WTC11 (cell line): ENCODE data around the gene HELZ. TPM values are rescaled to one million over a fixed set of nuclear protein-coding genes. Genes with fewer than 3 reads are reported as not detected.

Experiments
- ATAC-seq: fragments of 200-7000 bp; cut with Tn5 transposase; 2 replicates; pipeline ENCODE4 v1.10.0; 2021; ENCODE audit warnings: mild to moderate bottlenecking, moderate library complexity
- CTCF ChIA-PET: fragments of 300-600 bp; sonication (Branson Sonifier 250); formaldehyde crosslinking; loops from one replicate; lab custom pipeline; 2021; ENCODE audit warnings: antibody characterized with exemption; lab: Charles Lee
- POLR2A ChIA-PET: fragments of 350-600 bp; sonication (Branson Sonifier 250); formaldehyde crosslinking; loops from one replicate; lab custom pipeline; 2021; ENCODE audit warnings: antibody characterized with exemption; lab: Charles Lee
- DNase-seq: peaks from one replicate; pipeline ENCODE4 v3.0.0; 2021; ENCODE audit warnings: low spot score
- H3K27ac Mint-ChIP-seq: 2 replicates; pipeline ENCODE4 v1.8.0; 2021; ENCODE audit warnings: mixed read lengths
- H3K27me3 Mint-ChIP-seq: 2 replicates; pipeline ENCODE4 v1.8.0; 2021; ENCODE audit warnings: low read depth, mild to moderate bottlenecking, moderate library complexity, mixed read lengths
- H3K36me3 Mint-ChIP-seq: 2 replicates; pipeline ENCODE4 v1.8.0; 2021; ENCODE audit warnings: mixed read lengths
- H3K4me1 Mint-ChIP-seq: 2 replicates; pipeline ENCODE4 v1.8.0; 2022; ENCODE audit warnings: mixed read lengths
- H3K4me3 Mint-ChIP-seq: 2 replicates; pipeline ENCODE4 v1.8.0; 2021; ENCODE audit warnings: mild to moderate bottlenecking, moderate library complexity, mixed read lengths
- H3K9me3 Mint-ChIP-seq: 2 replicates; pipeline ENCODE4 v1.8.0; 2021; ENCODE audit warnings: mixed read lengths
- CBFB ChIP-seq: sonication (generic); formaldehyde crosslinking; IDR thresholded peaks from 2 replicates; pipeline ENCODE4 v1.8.1; 2022; ENCODE audit warnings: mild to moderate bottlenecking, low read depth, missing genetic modification reagents
- GRHL2 ChIP-seq: fragments of 250-450 bp; sonication (Bioruptor Pico); IDR thresholded peaks from 2 replicates; pipeline ENCODE4 v1.8.0; 2022; ENCODE audit warnings: mild to moderate bottlenecking, moderate library complexity; ENCODE audit not compliant: insufficient replicate concordance, severe bottlenecking
- IRF2 ChIP-seq: sonication (generic); formaldehyde crosslinking; IDR thresholded peaks from 2 replicates; pipeline ENCODE4 v1.8.0; 2022; ENCODE audit warnings: low read depth, missing genetic modification reagents, borderline replicate concordance
- KAT7 ChIP-seq: sonication (generic); formaldehyde crosslinking; IDR thresholded peaks from 2 replicates; pipeline ENCODE4 v1.8.1; 2023; ENCODE audit warnings: missing genetic modification reagents, mild to moderate bottlenecking, borderline replicate concordance
- NFATC4 ChIP-seq: fragments of 250-450 bp; sonication (Bioruptor Pico); IDR thresholded peaks from 2 replicates; pipeline ENCODE4 v1.9.0; 2021; ENCODE audit warnings: mild to moderate bottlenecking
- NFYB ChIP-seq: sonication (generic); formaldehyde crosslinking; conservative IDR thresholded peaks from 2 replicates; pipeline ENCODE4 v1.8.0; 2022; ENCODE audit warnings: low read depth, missing genetic modification reagents
- NR1H2 ChIP-seq: sonication (generic); formaldehyde crosslinking; IDR thresholded peaks from 2 replicates; pipeline ENCODE4 v1.9.0; 2021; ENCODE audit warnings: mild to moderate bottlenecking, moderate library complexity, missing genetic modification reagents
- NR3C1 ChIP-seq: sonication (generic); formaldehyde crosslinking; conservative IDR thresholded peaks from 2 replicates; pipeline ENCODE4 v1.8.1; 2023; ENCODE audit warnings: low read depth, mild to moderate bottlenecking, missing genetic modification reagents
- TEAD4 ChIP-seq: sonication (generic); formaldehyde crosslinking; IDR thresholded peaks from 2 replicates; pipeline ENCODE4 v1.8.0; 2022; ENCODE audit warnings: mild to moderate bottlenecking, missing genetic modification reagents
- TP53 ChIP-seq: sonication (generic); formaldehyde crosslinking; IDR thresholded peaks from 2 replicates; pipeline ENCODE4 v1.8.1; 2023; ENCODE audit warnings: mild to moderate bottlenecking, missing genetic modification reagents
- ZBTB21 ChIP-seq: sonication (generic); formaldehyde crosslinking; IDR thresholded peaks from 2 replicates; pipeline ENCODE4 v1.8.1; 2023; ENCODE audit warnings: mild to moderate bottlenecking, missing genetic modification reagents, borderline replicate concordance
- ZNF317 ChIP-seq: sonication (generic); formaldehyde crosslinking; IDR thresholded peaks from 2 replicates; pipeline ENCODE4 v1.8.1; 2023; ENCODE audit warnings: low read depth, mild to moderate bottlenecking, moderate library complexity, missing genetic modification reagents, borderline replicate concordance
- ZNF396 ChIP-seq: fragments of 250-450 bp; sonication (Bioruptor Pico); IDR thresholded peaks from 2 replicates; pipeline ENCODE4 v1.8.0; 2021; ENCODE audit warnings: mild to moderate bottlenecking, moderate library complexity, borderline replicate concordance
- total RNA-seq: library from RNA; stranded (reverse); gene quantifications from 3 replicates; pipeline ENCODE4 v1.2.3, GENCODE V29; 2021
- TF ChIP-seq, protein P1 (sequence below): fragments of 250-450 bp; sonication (Bioruptor Pico); IDR thresholded peaks from 2 replicates; pipeline ENCODE4 v1.9.0; 2021; ENCODE audit warnings: moderate library complexity, mild to moderate bottlenecking, inconsistent platforms, borderline replicate concordance
- TF ChIP-seq, protein P2 (sequence below): sonication (generic); formaldehyde crosslinking; IDR thresholded peaks from 2 replicates; pipeline ENCODE4 v1.8.1; 2023; ENCODE audit warnings: mild to moderate bottlenecking, missing genetic modification reagents, moderate library complexity
- TF ChIP-seq, protein P3 (sequence below): sonication (generic); formaldehyde crosslinking; IDR thresholded peaks from 2 replicates; pipeline ENCODE4 v1.8.0; 2023; ENCODE audit warnings: missing genetic modification reagents
- TF ChIP-seq, protein P4 (sequence below): sonication (generic); formaldehyde crosslinking; IDR thresholded peaks from 2 replicates; pipeline ENCODE4 v1.8.1; 2023; ENCODE audit warnings: mild to moderate bottlenecking, missing genetic modification reagents, borderline replicate concordance
- TF ChIP-seq, protein P5 (sequence below): fragments of 250-450 bp; sonication (Bioruptor Pico); IDR thresholded peaks from 2 replicates; pipeline ENCODE4 v1.9.0; 2021; ENCODE audit warnings: mild to moderate bottlenecking, borderline replicate concordance
- TF ChIP-seq, protein P6 (sequence below): sonication (generic); formaldehyde crosslinking; IDR thresholded peaks from 2 replicates; pipeline ENCODE4 v1.8.1; 2022; ENCODE audit warnings: low read depth, missing genetic modification reagents, borderline replicate concordance
- TF ChIP-seq, protein P7 (sequence below): sonication (generic); formaldehyde crosslinking; IDR thresholded peaks from 2 replicates; pipeline ENCODE4 v1.8.0; 2023; ENCODE audit warnings: missing genetic modification reagents, mild to moderate bottlenecking, borderline replicate concordance

The HELZ gene
- total RNA-seq, 1 experiment from 2014 or later, result 49.1 TPM

DNA sequence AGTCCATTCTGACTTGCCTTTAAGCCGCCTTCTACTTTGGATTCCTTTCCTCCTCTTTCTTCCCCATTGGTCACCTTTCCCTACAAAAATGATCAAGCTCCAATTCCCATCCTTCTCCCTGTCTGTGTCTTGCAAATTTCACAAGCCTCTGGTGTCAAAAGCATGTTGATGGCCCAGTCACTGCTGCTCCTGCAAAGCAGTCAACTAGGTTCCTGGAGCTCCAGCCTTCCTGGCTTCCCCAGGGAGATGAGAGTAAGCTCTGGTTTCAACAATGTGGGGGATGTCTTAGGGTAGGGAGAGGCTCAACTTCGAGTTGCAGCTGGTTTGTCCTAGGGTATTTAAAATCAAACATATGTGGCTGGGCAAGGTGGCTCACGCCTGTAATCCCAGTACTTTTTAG is 36.1 kb upstream of the HELZ start (continued):
- TF ChIP-seq CBFB (CRISPR knock-in tag) (no peak), TEAD4 (CRISPR knock-in tag) (no peak), GRHL2 (CRISPR knock-in tag) (no peak), NFATC4 (CRISPR knock-in tag) (no peak), KAT7 (no peak), ZNF317 (CRISPR knock-in tag) (no peak), NFYB (CRISPR knock-in tag) (no peak), NR1H2 (no peak)
- TF ChIP-seq, protein P1, sequence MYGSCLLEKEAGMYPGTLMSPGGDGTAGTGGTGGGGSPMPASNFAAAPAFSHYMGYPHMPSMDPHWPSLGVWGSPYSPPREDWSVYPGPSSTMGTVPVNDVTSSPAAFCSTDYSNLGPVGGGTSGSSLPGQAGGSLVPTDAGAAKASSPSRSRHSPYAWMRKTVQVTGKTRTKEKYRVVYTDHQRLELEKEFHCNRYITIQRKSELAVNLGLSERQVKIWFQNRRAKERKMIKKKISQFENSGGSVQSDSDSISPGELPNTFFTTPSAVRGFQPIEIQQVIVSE (CRISPR knock-in tag), result no peak
- TF ChIP-seq, protein P2, sequence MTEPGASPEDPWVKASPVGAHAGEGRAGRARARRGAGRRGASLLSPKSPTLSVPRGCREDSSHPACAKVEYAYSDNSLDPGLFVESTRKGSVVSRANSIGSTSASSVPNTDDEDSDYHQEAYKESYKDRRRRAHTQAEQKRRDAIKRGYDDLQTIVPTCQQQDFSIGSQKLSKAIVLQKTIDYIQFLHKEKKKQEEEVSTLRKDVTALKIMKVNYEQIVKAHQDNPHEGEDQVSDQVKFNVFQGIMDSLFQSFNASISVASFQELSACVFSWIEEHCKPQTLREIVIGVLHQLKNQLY (CRISPR knock-in tag), result no peak
- TF ChIP-seq, protein P3, sequence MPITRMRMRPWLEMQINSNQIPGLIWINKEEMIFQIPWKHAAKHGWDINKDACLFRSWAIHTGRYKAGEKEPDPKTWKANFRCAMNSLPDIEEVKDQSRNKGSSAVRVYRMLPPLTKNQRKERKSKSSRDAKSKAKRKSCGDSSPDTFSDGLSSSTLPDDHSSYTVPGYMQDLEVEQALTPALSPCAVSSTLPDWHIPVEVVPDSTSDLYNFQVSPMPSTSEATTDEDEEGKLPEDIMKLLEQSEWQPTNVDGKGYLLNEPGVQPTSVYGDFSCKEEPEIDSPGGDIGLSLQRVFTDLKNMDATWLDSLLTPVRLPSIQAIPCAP (CRISPR knock-in tag), result no peak

DNA sequence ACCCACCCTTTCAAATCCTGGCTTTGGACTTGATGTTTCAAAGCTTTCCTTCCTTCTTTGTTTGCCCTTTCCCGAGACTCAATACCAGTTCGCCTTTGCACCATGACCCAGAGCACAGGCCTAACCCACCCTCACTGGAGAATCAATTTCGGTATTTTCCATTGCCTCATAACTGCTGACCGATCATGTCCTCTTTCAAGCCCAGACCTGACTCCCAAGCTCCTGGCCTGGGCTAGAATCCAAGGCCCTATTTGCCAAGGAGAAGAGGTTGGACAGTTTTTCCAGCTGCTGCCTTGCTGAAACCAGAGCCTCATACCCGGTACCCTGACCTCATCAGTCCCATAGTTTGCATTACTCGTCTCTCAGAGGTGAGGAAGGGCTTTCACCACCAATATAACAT is 35.3 kb upstream of the HELZ start:
- POLR2A ChIA-PET, result no interaction called here
- no peak overlapping the region for H3K4me3 Mint-ChIP-seq
- no peaks in the 10 kb centered on the region for H3K27me3 Mint-ChIP-seq
- no peak overlapping the region for H3K27ac Mint-ChIP-seq
- ATAC-seq, result no peak
- H3K9me3 Mint-ChIP-seq, result no peaks in the 10 kb centered on the region
- H3K4me1 Mint-ChIP-seq, result peaks cover 21% of the 10 kb centered on the region
- TF ChIP-seq TP53 (CRISPR knock-in tag), result no peak
- TF ChIP-seq IRF2, result no peak
- TF ChIP-seq, protein P4, sequence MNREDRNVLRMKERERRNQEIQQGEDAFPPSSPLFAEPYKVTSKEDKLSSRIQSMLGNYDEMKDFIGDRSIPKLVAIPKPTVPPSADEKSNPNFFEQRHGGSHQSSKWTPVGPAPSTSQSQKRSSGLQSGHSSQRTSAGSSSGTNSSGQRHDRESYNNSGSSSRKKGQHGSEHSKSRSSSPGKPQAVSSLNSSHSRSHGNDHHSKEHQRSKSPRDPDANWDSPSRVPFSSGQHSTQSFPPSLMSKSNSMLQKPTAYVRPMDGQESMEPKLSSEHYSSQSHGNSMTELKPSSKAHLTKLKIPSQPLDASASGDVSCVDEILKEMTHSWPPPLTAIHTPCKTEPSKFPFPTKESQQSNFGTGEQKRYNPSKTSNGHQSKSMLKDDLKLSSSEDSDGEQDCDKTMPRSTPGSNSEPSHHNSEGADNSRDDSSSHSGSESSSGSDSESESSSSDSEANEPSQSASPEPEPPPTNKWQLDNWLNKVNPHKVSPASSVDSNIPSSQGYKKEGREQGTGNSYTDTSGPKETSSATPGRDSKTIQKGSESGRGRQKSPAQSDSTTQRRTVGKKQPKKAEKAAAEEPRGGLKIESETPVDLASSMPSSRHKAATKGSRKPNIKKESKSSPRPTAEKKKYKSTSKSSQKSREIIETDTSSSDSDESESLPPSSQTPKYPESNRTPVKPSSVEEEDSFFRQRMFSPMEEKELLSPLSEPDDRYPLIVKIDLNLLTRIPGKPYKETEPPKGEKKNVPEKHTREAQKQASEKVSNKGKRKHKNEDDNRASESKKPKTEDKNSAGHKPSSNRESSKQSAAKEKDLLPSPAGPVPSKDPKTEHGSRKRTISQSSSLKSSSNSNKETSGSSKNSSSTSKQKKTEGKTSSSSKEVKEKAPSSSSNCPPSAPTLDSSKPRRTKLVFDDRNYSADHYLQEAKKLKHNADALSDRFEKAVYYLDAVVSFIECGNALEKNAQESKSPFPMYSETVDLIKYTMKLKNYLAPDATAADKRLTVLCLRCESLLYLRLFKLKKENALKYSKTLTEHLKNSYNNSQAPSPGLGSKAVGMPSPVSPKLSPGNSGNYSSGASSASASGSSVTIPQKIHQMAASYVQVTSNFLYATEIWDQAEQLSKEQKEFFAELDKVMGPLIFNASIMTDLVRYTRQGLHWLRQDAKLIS (CRISPR knock-in tag), result no peak
- TF ChIP-seq ZNF396 (CRISPR knock-in tag), result no peak
- no peak for TF ChIP-seq NR3C1 (CRISPR knock-in tag)
- TF ChIP-seq ZBTB21, result no peak
- TF ChIP-seq, protein P5, sequence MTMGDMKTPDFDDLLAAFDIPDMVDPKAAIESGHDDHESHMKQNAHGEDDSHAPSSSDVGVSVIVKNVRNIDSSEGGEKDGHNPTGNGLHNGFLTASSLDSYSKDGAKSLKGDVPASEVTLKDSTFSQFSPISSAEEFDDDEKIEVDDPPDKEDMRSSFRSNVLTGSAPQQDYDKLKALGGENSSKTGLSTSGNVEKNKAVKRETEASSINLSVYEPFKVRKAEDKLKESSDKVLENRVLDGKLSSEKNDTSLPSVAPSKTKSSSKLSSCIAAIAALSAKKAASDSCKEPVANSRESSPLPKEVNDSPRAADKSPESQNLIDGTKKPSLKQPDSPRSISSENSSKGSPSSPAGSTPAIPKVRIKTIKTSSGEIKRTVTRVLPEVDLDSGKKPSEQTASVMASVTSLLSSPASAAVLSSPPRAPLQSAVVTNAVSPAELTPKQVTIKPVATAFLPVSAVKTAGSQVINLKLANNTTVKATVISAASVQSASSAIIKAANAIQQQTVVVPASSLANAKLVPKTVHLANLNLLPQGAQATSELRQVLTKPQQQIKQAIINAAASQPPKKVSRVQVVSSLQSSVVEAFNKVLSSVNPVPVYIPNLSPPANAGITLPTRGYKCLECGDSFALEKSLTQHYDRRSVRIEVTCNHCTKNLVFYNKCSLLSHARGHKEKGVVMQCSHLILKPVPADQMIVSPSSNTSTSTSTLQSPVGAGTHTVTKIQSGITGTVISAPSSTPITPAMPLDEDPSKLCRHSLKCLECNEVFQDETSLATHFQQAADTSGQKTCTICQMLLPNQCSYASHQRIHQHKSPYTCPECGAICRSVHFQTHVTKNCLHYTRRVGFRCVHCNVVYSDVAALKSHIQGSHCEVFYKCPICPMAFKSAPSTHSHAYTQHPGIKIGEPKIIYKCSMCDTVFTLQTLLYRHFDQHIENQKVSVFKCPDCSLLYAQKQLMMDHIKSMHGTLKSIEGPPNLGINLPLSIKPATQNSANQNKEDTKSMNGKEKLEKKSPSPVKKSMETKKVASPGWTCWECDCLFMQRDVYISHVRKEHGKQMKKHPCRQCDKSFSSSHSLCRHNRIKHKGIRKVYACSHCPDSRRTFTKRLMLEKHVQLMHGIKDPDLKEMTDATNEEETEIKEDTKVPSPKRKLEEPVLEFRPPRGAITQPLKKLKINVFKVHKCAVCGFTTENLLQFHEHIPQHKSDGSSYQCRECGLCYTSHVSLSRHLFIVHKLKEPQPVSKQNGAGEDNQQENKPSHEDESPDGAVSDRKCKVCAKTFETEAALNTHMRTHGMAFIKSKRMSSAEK (CRISPR knock-in tag), result no peak
- TF ChIP-seq, protein P6, sequence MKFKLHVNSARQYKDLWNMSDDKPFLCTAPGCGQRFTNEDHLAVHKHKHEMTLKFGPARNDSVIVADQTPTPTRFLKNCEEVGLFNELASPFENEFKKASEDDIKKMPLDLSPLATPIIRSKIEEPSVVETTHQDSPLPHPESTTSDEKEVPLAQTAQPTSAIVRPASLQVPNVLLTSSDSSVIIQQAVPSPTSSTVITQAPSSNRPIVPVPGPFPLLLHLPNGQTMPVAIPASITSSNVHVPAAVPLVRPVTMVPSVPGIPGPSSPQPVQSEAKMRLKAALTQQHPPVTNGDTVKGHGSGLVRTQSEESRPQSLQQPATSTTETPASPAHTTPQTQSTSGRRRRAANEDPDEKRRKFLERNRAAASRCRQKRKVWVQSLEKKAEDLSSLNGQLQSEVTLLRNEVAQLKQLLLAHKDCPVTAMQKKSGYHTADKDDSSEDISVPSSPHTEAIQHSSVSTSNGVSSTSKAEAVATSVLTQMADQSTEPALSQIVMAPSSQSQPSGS, result no peak
- TF ChIP-seq, protein P7, sequence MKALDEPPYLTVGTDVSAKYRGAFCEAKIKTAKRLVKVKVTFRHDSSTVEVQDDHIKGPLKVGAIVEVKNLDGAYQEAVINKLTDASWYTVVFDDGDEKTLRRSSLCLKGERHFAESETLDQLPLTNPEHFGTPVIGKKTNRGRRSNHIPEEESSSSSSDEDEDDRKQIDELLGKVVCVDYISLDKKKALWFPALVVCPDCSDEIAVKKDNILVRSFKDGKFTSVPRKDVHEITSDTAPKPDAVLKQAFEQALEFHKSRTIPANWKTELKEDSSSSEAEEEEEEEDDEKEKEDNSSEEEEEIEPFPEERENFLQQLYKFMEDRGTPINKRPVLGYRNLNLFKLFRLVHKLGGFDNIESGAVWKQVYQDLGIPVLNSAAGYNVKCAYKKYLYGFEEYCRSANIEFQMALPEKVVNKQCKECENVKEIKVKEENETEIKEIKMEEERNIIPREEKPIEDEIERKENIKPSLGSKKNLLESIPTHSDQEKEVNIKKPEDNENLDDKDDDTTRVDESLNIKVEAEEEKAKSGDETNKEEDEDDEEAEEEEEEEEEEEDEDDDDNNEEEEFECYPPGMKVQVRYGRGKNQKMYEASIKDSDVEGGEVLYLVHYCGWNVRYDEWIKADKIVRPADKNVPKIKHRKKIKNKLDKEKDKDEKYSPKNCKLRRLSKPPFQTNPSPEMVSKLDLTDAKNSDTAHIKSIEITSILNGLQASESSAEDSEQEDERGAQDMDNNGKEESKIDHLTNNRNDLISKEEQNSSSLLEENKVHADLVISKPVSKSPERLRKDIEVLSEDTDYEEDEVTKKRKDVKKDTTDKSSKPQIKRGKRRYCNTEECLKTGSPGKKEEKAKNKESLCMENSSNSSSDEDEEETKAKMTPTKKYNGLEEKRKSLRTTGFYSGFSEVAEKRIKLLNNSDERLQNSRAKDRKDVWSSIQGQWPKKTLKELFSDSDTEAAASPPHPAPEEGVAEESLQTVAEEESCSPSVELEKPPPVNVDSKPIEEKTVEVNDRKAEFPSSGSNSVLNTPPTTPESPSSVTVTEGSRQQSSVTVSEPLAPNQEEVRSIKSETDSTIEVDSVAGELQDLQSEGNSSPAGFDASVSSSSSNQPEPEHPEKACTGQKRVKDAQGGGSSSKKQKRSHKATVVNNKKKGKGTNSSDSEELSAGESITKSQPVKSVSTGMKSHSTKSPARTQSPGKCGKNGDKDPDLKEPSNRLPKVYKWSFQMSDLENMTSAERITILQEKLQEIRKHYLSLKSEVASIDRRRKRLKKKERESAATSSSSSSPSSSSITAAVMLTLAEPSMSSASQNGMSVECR (CRISPR knock-in tag), result no peak
- TF ChIP-seq NFYB (CRISPR knock-in tag), result no peak
- TF ChIP-seq GRHL2 (CRISPR knock-in tag), result no peak
- TF ChIP-seq, all 79 proteins: peak for 0
- H3K36me3 Mint-ChIP-seq, result no peaks in the 10 kb centered on the region
- DNase-seq, result no peak
- CTCF ChIA-PET, result interaction anchor here (0.7 to 2.0 kb wide), 2 partner anchors 9 to 60 kb away, joined by 3 to 6 read pairs; no protein-coding TSS in a partner anchor
